ENCODE data around the gene GPATCH8. TPM values are rescaled to one million over a fixed set of nuclear protein-coding genes. Genes with fewer than 3 reads are reported as not detected.

Gene GPATCH8
- total and polyA plus RNA-seq, 10 donors, result 4.8 to 66.3 (median 57.9) TPM

DNA sequence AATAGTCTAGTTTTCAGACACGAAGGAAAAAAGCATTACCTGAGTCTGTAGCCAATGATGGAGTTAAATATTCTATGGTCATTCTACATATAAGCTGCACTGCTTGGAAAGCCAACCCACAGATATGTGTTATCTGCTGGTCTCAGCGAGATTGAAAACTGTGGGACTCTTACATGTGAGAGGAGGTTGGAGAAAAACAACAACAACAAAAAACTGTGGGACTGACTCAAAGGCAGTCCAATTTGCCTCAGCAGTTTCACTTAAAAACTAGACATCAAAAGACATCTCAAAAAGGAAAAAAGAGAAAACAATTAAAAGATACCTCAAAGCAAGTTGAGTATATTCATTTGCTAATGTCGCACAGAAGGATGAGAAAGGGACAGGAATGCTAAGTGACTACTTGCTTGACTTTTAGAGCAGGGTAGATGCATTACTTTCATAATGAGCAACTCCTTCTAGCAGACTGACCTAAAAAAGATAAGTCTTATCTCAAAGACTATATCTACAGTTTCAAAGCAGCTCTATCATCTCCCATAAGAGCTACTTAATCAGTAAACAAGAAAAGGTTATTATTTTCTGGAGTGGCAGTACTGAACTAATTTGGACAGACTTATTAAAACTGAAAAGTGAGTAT is 78.3 kb downstream of the GPATCH8 start:
- H3K4me1 ChIP-seq, result no peaks in the 10 kb centered on the region
- 92 to 96% (median 94%) methylated on average over 3 of the region's 3 CpGs for whole genome bisulfite sequencing, 5 donors
- no peak overlapping the region for H3K4me3 ChIP-seq
- peaks cover 0 to 97% (median 41%) of the 10 kb centered on the region in 6 donors for H3K36me3 ChIP-seq
- no peak for TF ChIP-seq POLR2A (IDR thresholded peaks at IDR 0.05)
- TF ChIP-seq POLR2AphosphoS5 (IDR thresholded peaks at IDR 0.05), result no peak
- TF ChIP-seq, protein P1, sequence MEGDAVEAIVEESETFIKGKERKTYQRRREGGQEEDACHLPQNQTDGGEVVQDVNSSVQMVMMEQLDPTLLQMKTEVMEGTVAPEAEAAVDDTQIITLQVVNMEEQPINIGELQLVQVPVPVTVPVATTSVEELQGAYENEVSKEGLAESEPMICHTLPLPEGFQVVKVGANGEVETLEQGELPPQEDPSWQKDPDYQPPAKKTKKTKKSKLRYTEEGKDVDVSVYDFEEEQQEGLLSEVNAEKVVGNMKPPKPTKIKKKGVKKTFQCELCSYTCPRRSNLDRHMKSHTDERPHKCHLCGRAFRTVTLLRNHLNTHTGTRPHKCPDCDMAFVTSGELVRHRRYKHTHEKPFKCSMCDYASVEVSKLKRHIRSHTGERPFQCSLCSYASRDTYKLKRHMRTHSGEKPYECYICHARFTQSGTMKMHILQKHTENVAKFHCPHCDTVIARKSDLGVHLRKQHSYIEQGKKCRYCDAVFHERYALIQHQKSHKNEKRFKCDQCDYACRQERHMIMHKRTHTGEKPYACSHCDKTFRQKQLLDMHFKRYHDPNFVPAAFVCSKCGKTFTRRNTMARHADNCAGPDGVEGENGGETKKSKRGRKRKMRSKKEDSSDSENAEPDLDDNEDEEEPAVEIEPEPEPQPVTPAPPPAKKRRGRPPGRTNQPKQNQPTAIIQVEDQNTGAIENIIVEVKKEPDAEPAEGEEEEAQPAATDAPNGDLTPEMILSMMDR (IDR thresholded peaks at IDR 0.05 in 8 of 11, conservative IDR thresholded peaks at IDR 0.05 in 3 of 11), result no peak
- intact Hi-C loops (cut with DNase I; ENCODE audit: low total_unique reads), result no loop called here
- H3K27ac ChIP-seq, result no peak overlapping the region
- DNase-seq, result no peak
- H3K9me3 ChIP-seq, result no peaks in the 10 kb centered on the region
- no peaks in the 10 kb centered on the region for H3K27me3 ChIP-seq (replicated peaks in 1 of 7)

DNA sequence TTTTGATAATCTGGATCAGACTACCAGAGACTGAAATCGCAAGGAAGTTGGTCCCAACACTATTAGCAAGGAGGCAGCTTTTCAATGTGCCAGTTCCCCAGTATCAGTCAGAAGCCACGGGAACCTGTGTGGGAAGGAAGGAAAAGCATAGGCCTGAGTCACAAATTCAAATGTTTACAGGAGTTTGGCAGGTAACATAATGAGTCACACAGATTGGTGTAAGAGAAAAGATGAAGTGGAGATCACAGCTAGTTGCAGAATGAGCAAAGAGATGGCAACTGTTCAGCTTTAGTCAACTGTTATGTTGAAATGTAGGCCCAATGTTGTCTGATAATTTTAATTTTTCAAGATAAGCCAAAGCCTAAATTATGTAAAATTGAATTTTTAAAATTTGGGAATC is 85.7 kb downstream of the GPATCH8 start:
- WGBS, 5 donors, result 72 to 89% (median 77%) methylated on average over 2 of the region's 2 CpGs
- no peaks in the 10 kb centered on the region for H3K27me3 ChIP-seq (replicated peaks in 1 of 7)
- H3K36me3 ChIP-seq, result peaks cover 0 to 96% (median 34%) of the 10 kb centered on the region in 6 donors
- no peaks in the 10 kb centered on the region for H3K9me3 ChIP-seq
- no peak for DNase-seq
- TF ChIP-seq POLR2A (IDR thresholded peaks at IDR 0.05) (no peak), POLR2AphosphoS5 (IDR thresholded peaks at IDR 0.05) (no peak)
- TF ChIP-seq, protein P1 (IDR thresholded peaks at IDR 0.05 in 8 of 11, conservative IDR thresholded peaks at IDR 0.05 in 3 of 11), result no peak
- no peak overlapping the region for H3K27ac ChIP-seq
- intact Hi-C loops (cut with DNase I; ENCODE audit: low total_unique reads), result no loop called here
- H3K4me1 ChIP-seq, result no peaks in the 10 kb centered on the region
- H3K4me3 ChIP-seq, result no peak overlapping the region

DNA sequence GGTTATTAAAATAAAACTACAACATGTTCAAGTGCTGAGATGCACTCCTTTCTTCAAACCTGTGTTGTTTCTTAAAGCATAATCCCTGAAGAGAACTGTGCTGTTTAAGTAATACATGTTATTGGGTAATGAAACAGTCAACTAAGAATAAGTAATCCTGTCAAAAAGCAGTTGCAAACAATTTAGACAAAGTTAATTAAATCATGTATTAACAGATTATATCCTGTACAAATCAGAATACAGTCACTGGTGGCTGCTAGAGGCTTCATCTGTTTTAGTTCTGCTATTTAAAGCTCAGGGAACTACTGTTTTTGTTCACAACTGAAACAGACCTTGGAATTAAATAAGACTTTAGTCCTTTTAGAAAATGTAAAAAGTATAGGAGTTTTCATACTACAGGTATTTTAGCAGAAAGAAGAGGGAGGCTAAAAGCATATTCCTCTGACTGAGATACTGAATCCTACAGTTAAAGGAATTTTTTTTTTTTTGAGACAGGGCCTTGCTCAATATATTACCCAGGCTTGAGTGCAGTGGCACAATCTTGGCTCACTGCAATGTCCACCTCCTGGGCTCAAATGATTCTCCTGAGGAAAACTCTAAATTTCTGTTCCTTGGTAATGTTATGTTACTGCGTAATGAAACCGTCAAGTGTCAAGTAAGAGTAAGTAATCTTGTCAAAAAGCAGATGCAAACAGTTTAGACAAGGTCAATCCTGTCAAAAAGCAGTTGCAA is 86.5 kb downstream of the GPATCH8 start:
- 93 to 98% (median 94%) methylated on average over 2 of the region's 2 CpGs for WGBS, 5 donors
- Histone ChIP-seq H3K27ac (no peak overlapping the region), H3K9me3 (no peaks in the 10 kb centered on the region), H3K36me3 (peaks cover 0 to 88% (median 29%) of the 10 kb centered on the region in 6 donors), H3K4me1 (no peaks in the 10 kb centered on the region), H3K4me3 (no peak overlapping the region), H3K27me3 (replicated peaks in 1 of 7) (no peaks in the 10 kb centered on the region)
- no peak for TF ChIP-seq POLR2A (IDR thresholded peaks at IDR 0.05)
- TF ChIP-seq, protein P1 (IDR thresholded peaks at IDR 0.05 in 8 of 11, conservative IDR thresholded peaks at IDR 0.05 in 3 of 11), result no peak
- no peak for TF ChIP-seq POLR2AphosphoS5 (IDR thresholded peaks at IDR 0.05)
- DNase-seq, result no peak
- intact Hi-C loops (cut with DNase I; ENCODE audit: low total_unique reads), result no loop called here

DNA sequence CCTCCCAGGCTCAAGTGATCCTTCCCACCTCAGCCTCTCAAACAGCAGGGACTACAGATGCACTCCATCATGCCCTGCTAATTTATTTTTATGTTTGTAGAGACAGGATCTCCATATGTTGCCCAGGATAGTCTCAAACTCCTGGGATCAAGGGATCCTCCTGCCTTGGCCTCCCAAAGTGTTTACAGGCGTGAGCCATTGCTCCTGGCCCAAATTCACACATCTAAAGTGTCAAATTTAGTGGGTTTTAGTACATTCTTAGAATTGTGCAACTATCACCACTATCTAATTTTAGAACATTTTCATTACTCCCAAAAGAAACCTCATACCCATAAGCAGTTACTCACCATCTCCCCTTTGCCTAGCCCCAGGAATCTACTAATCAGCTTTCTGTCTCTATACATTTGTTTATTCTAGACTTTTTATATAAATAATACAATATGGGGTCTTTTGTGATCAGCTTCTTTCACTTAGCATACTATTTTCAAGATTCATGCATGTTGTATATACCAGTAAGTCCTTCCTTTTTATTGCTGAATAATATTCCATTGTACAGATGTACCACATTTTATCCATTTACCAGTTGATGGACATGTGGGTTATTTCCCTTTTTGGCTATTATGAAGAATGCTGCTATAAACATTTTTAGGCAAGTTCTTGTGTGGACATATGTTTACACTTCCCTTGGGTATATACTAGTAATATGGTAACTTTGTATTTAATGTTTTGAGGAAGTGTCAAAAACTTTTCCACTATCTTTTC is 88.6 kb downstream of the GPATCH8 start:
- DNase-seq, result no peak
- Histone ChIP-seq H3K36me3 (peaks cover 0 to 80% (median 23%) of the 10 kb centered on the region in 6 donors), H3K4me3 (no peak overlapping the region), H3K9me3 (no peaks in the 10 kb centered on the region), H3K4me1 (no peaks in the 10 kb centered on the region), H3K27me3 (replicated peaks in 1 of 7) (no peaks in the 10 kb centered on the region), H3K27ac (no peak overlapping the region)
- no peak for TF ChIP-seq POLR2AphosphoS5 (IDR thresholded peaks at IDR 0.05)
- no peak for TF ChIP-seq POLR2A (IDR thresholded peaks at IDR 0.05)
- TF ChIP-seq, protein P1 (IDR thresholded peaks at IDR 0.05 in 8 of 11, conservative IDR thresholded peaks at IDR 0.05 in 3 of 11), result no peak
- 90 to 100% (median 100%) methylated on average over 1 of the region's 1 CpG for WGBS, 5 donors
- intact Hi-C loops (cut with DNase I; ENCODE audit: low total_unique reads), result no loop called here
